Testis (tissue), 2 donors: ENCODE data around the gene SLC15A4.

Source experiments
- CTCF ChIP-seq, 3 experiments: fragments of 450-650 bp in 2 of 3; fragments of 200-600 bp in 1 of 3; sonication (generic) in 1 of 3; IDR thresholded peaks; one replicate each; pipeline ENCODE4 v1.5.1; 2016 to 2019; ENCODE audit warnings: antibody characterized with exemption in 3 of 3, mild to moderate bottlenecking in 2 of 3, moderate library complexity in 1 of 3
- POLR2A ChIP-seq: fragments of 450-650 bp; IDR thresholded peaks from one replicate; pipeline ENCODE4 v1.6.1; 2017; ENCODE audit warnings: antibody characterized with exemption, mild to moderate bottlenecking, moderate library complexity

- TF ChIP-seq POLR2A: no peak
- no peak for TF ChIP-seq CTCF (IDR thresholded peaks at IDR 0.05)
Measured at GRCh38 chr12:128796439-128797118, 27.2 kb downstream of the SLC15A4 start.
